Endothelial cell (in vitro differentiated cells): ENCODE data around the gene GAD1. TPM values are rescaled to one million over a fixed set of nuclear protein-coding genes. Genes with fewer than 3 reads are reported as not detected.

Source experiments
- DNase-seq: peaks from one replicate; pipeline ENCODE4 v3.0.0; 2021; ENCODE audit warnings: low spot score
- H3K27ac Mint-ChIP-seq: one replicate; pipeline ENCODE4 v1.8.0; 2021; ENCODE audit warnings: mixed read lengths, inconsistent platforms; ENCODE audit not compliant: unreplicated experiment
- H3K27me3 Mint-ChIP-seq: one replicate; pipeline ENCODE4 v1.8.0; 2021; ENCODE audit warnings: mild to moderate bottlenecking, moderate library complexity, mixed read lengths, inconsistent platforms; ENCODE audit not compliant: unreplicated experiment
- H3K36me3 Mint-ChIP-seq: one replicate; pipeline ENCODE4 v1.8.0; 2021; ENCODE audit warnings: mild to moderate bottlenecking, low read depth, mixed read lengths, inconsistent platforms; ENCODE audit not compliant: unreplicated experiment
- H3K4me1 Mint-ChIP-seq: one replicate; pipeline ENCODE4 v1.8.0; 2021; ENCODE audit warnings: mild to moderate bottlenecking, mixed read lengths, inconsistent platforms; ENCODE audit not compliant: unreplicated experiment
- H3K4me3 Mint-ChIP-seq: one replicate; pipeline ENCODE4 v1.8.0; 2021; ENCODE audit warnings: mild to moderate bottlenecking, mixed read lengths, inconsistent platforms; ENCODE audit not compliant: unreplicated experiment
- H3K9me3 Mint-ChIP-seq: one replicate; pipeline ENCODE4 v1.8.0; 2021; ENCODE audit warnings: mixed read lengths, inconsistent platforms; ENCODE audit not compliant: unreplicated experiment
- CTCF ChIP-seq: fragments of 200-600 bp; sonication (generic); IDR thresholded peaks from one replicate; pipeline ENCODE4 v1.5.0; 2021; ENCODE audit warnings: antibody characterized with exemption; ENCODE audit not compliant: unreplicated experiment
- total RNA-seq: library from RNA; stranded (reverse); fragmentation: NEBNext Ultra II Directional; extraction: Animal tissue kit (Norgen Biotek cat#: 25700); gene quantifications from one replicate; pipeline ENCODE4 v1.2.1, GENCODE V29; 2021; ENCODE audit not compliant: unreplicated experiment

GAD1 gene
- total RNA-seq, 1 donor from 2014 or later, result 129 TPM

DNA sequence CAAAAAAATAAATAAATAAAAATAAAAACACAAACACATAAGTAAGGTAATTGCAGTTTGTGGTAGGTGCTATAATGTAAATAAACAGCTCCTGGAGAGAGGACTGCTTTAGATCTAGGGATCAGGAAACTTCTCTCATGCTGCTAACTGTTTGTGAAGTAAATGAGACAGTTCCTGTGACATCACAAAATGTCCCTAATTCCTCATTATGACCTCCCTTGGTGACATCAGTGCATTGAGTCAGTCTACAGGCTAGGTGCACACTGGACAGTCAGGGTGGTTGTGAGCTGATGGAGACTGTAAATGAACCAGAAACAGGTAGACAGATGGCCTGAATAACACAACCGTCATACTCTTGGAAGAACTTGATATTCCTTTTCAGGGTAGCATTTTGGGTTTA lies 33.1 kb upstream of the GAD1 start:
- Mint-ChIP-seq H3K36me3 (no peaks in the 10 kb centered on the region), H3K9me3 (no peaks in the 10 kb centered on the region), H3K4me1 (no peaks in the 10 kb centered on the region), H3K27ac (no peak overlapping the region), H3K27me3 (no peaks in the 10 kb centered on the region), H3K4me3 (no peak overlapping the region)
- DNase-seq, result no peak
- no peak for TF ChIP-seq CTCF

DNA sequence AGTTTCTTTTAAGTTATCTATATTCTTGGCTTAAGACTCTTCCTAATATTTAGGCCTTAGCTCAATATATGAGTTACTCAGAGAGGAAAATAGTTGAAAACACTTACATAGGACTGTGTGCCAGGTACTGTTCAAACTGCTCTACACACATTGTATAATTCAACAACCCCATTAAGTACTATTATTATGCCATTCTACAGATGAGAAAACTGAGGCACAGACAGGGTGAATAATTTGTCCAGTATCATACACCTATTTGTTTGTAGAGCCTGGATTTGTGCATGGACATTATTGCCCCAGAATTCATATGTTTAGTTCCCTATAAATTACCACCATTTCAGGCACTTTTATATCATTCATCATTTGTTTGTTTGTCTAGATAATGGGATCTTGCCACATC lies 17.7 kb upstream of the GAD1 start:
- Mint-ChIP-seq H3K9me3 (no peaks in the 10 kb centered on the region), H3K27ac (no peak overlapping the region)
- no peak for TF ChIP-seq CTCF

DNA sequence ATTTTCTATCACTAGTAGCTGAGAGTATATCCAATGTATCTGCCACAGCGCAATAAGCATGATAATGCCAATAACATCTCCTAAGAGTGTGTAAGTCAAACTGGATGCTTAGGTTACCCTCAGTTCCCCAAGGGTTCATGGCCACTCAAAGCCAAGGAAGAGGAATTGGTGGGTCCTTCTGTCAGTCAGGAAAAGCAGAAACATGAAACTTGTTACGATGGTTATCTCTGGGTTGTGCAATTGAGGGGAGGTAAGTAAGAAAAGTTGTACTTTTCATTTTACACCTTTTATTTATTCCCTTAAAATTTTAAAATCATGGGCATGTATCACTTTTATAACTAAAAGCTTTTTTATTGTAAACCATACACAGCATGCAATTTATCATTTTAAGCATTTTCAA lies 10.1 kb upstream of the GAD1 start:
- no peak overlapping the region for H3K4me3 Mint-ChIP-seq
- H3K4me1 Mint-ChIP-seq, result peaks cover 3% of the 10 kb centered on the region
- no peak for TF ChIP-seq CTCF
- no peaks in the 10 kb centered on the region for H3K27me3 Mint-ChIP-seq
- DNase-seq, result no peak
- no peaks in the 10 kb centered on the region for H3K36me3 Mint-ChIP-seq
- H3K9me3 Mint-ChIP-seq, result no peaks in the 10 kb centered on the region
- no peak overlapping the region for H3K27ac Mint-ChIP-seq

More for the DNA sequence above, 17.7 kb upstream of the GAD1 start:
- DNase-seq, result no peak
- no peaks in the 10 kb centered on the region for H3K4me1 Mint-ChIP-seq
- H3K27me3 Mint-ChIP-seq, result no peaks in the 10 kb centered on the region
- no peaks in the 10 kb centered on the region for H3K36me3 Mint-ChIP-seq
- H3K4me3 Mint-ChIP-seq, result no peak overlapping the region

DNA sequence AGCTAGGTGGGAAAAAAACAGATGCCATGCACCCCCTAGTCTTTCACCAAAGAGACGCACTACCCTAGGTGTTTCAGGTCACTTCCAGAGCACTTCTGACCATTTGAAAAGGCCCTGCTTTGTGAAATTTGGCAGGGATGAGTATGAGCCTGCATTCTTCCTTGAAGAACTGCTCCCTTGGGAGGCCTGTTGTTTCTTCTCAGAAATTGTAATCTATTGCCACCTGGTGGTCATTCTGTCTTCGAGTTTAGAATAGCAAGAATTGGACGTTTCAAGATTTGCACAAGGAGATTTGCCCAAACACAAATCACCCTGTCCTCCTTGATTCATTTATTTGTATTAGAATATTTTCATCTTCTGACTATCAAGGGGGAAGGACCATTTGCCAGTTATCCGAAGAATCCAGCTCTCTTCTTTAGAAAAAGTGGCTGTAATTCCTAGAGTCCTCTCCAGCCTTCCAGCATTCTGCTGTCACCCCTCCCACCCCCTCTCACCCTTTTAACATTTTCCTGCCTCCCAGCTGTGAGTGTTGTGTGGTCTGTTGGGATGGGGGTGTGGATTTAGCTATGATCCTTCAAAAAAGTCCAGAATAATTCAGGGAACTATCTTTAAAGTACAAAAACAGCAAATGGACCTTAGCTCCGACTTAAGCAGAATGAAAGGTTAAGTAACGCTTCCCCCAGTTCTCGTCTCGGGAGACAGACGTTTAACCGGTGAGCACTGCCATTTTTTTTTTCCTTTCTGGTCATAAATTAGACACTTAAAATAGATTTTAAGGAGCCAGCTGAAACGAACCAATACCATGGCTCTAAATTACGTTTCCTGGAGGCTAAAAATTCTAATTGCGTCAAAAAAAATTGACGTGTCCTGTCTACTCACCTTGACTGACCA lies 3.7 kb upstream of the GAD1 start:
- no peaks in the 10 kb centered on the region for H3K36me3 Mint-ChIP-seq
- H3K27ac Mint-ChIP-seq, result no peak overlapping the region
- H3K4me1 Mint-ChIP-seq, result peaks cover 35% of the 10 kb centered on the region
- no peaks in the 10 kb centered on the region for H3K9me3 Mint-ChIP-seq
- TF ChIP-seq CTCF, result peak; percentile 84
- H3K27me3 Mint-ChIP-seq, result peaks cover 11% of the 10 kb centered on the region
- peak overlapping the region; percentile 85 for H3K4me3 Mint-ChIP-seq
- peak; percentile 63 for DNase-seq
